Tibial nerve (tissue), 4 donors: ENCODE data around the gene LTC4S.

Experiments
- CTCF ChIP-seq, 5 experiments: fragments of 200-600 bp in 3 of 5; fragments of 450-650 bp in 2 of 5; sonication (generic) in 3 of 5; IDR thresholded peaks; one replicate each; pipeline ENCODE4 v1.5.1; 2016 to 2019; ENCODE audit warnings: antibody characterized with exemption in 5 of 5, mild to moderate bottlenecking in 3 of 5, moderate library complexity in 2 of 5
- EP300 ChIP-seq, 2 donors: sonication (generic); formaldehyde crosslinking; IDR thresholded peaks; one replicate each; pipeline ENCODE4 v1.6.1; 2017; ENCODE audit warnings: antibody characterized with exemption in 2 of 2, mild to moderate bottlenecking in 1 of 2
- POLR2A ChIP-seq, 2 donors: fragments of 450-650 bp; IDR thresholded peaks; one replicate each; pipeline ENCODE4 v1.6.1; 2017; ENCODE audit warnings: antibody characterized with exemption in 2 of 2, mild to moderate bottlenecking in 2 of 2, moderate library complexity in 2 of 2

- TF ChIP-seq CTCF (IDR thresholded peaks at IDR 0.05) (no peak), POLR2A (IDR thresholded peaks at IDR 0.05) (no peak), EP300 (IDR thresholded peaks at IDR 0.05) (no peak)
Measured at GRCh38 chr5:179799644-179799973, 5.8 kb downstream of the LTC4S start.
